ENCODE results near the gene MELK.
"Not testable (repeated sequence)": the region's sequence is repeated elsewhere in the genome, so short reads cannot be mapped to it uniquely, and the experiment has no call there.

The MELK gene

DNA sequence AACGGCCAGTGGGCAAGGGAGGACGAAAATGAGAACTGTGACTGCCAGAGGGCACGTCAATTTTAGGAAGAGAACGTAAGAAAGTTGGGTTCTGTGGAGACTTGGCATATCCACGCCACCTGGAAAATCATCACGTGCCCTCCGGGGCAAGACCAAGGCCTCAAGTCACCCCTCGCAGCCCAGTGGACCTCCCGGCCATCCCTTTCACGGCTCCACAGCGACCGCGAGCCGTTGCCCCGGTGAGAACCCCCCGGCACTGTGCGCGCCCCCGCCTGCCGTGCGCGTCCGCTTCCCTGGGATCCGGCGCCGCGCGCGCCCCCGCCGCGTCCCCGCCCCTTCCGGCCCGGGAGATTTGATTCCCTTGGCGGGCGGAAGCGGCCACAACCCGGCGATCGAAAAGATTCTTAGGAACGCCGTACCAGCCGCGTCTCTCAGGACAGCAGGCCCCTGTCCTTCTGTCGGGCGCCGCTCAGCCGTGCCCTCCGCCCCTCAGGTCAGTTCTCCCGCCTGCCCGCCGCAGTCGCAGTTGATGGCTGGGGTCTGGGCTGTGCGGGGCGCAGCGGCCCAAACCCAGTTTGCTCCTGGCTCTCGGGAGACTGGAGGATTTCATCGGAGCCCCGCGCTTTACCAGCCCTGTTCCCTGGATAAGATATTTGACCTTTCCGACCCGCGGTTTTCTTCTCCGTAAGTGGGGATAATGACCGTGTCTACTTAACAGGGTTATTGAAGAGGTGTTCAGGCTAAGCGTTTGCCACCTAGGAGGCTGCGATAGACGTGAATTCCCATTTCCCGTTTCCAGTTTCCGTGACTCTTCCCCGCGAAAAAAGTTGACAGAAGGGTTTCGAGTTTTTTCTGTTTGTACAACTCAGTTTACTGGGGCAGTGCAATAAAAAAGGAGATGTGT lies at the start of gene MELK:
TSS of gene MELK (plus strand) at position 381 of the 904 bp plus-strand sequence. CDS start 8,787 bp downstream, outside the sequence.
- peak; percentile 35 to 56 for DNase-seq

DNA sequence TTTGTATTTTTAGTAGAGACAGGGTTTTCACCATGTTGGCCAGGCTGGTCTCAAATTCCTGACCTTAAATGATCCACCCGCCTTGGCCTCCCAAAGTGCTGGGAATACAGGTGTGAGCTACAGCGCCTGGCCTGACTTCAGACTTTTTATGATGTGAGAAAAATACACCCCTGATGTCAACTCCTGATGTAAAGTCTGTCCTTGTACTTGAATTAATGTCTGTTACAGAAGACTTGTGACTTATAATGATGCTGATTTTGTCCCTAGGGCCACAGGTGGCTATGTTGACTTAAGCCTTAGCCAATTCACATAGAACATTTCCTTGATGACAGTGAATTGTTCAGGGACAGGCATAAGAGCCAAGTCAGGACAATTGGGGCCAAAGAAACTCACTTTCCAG lies 42.5 kb upstream of the MELK start:
- DNase-seq: no peak

DNA sequence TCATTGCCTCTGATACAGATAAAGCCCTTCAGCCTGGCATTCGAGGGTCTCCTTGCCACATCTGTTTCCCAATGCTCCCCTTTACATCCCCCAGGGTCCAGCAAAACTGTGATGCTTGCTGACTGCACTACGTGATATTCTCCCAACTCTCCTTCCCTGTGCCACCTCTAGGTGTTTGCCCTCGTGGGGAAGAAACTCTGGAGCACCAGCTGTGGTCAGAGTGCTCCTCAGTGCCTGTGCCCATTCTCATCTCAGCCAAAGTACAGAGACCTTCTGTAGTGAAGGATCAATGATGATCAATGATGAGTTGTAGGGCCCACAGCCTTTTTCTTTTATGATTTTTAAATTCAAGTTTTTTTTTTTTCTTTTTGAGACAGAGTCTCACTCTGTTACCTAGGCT lies 40.3 kb upstream of the MELK start:
- DNase-seq: no peak

DNA sequence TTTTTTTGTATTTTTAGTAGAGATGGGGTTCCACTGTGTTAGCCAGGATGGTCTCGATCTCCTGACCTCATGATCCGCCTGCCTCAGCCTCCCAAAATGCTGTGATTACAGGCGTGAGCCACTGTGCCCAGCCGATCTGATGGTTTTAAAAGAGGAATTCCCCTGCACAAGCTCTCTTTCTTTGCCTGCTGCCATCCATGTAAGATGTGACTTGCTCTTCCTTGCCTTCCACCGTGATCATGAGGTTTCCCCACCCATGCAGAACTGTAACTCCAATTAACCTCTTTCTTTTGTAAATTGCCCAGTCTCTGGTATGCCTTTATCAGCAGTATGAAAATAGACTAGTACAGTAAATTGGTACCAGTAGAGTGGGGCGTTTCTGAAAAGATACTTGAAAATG lies 39.0 kb upstream of the MELK start:
- not testable (repeated sequence) for DNase-seq

DNA sequence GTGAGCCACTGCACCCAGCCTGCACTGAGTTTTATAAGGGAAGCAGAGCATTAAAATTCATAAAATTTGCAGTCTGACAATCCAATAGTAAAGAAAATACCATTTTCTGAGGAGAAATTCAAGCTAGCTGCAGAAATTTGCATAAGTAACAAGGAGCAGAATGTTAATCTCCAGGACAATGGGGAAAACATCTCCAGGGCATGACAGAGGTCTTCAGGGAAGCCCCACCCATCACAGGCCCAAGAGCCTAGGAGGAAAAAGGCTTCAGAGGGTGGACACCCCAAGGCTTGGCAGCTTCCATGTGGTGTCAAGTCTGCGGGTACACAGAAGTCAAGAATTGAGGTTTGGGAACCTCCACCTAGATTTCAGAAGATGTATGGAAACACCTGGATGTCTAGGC lies 37.6 kb upstream of the MELK start:
- DNase-seq: no peak

DNA sequence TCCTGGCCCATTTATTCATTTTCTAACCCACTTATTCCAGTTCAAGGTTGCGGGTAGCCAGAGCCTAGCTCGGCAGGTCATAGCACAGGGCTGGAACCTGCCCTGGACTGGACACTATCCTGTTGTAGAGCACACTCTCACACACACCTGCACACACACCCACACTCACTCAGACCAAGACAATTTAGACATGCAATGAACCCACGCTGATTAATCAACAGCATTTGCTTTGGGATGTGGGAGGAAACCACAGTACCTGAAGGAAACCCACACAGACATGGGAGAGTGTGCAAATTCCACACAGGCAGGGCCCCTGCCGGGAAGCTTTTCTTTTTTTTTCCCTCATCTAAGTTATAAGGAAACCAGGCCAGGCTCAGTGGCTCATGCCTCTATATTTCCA lies 34.8 kb upstream of the MELK start:
- no peak for DNase-seq

DNA sequence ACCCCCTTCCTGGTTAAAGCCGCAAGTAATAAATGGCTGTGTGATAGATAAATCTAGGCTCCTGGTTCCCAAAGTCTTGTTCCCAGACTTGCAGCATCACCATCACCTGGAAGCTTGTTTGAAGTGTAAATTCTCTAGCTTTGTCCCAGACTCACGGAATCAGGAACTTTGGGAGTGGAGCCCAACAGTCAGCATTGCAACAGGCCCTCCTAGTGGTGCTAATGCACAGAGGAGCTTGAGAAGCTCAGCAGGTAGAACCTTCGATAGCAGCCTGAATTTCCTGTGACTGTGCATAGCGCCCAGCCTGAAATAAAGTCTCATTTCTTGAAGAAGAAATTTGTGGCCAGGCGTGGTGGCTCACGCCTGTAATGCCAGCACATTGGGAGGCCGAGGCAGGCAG lies 30.3 kb upstream of the MELK start:
- DNase-seq: no peak

DNA sequence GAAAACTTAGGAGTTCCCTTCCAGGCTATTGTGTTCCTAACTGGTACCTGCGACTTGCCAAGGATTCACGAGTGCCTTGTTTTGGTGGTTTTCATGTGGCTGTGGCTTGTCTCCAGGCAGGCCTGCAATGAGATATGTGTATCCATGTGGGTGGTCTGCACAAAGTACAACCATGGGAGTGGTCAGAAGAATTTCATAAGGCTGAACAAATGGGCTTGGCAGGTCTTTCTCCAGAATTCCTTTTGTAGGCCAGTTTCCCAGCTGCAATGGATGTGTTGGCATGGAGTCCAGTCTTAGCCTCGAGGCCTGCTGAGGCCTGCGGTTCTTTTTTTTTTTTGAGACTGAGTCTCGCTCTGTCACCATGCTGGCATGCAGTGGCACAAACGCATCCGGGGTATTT lies 28.8 kb upstream of the MELK start:
- no peak for DNase-seq

DNA sequence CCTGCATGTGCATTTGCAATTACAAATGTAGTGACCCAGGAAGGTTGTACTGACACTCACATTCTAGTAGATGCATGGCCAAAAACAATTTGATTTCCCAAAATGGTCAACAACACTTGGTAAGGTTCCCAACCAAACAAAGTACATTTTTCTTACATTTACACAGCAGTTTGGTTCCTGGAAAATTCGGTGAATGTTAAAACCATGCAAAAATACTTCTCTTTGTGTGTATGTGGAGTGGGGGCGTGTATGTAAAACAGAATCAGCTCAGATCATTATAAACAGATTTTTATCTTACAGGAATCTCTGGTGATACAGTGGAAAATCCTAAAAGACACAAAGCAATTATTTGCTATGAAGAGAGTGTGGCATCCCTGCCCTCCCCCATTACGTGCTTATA lies 25.1 kb upstream of the MELK start:
- no peak for DNase-seq

DNA sequence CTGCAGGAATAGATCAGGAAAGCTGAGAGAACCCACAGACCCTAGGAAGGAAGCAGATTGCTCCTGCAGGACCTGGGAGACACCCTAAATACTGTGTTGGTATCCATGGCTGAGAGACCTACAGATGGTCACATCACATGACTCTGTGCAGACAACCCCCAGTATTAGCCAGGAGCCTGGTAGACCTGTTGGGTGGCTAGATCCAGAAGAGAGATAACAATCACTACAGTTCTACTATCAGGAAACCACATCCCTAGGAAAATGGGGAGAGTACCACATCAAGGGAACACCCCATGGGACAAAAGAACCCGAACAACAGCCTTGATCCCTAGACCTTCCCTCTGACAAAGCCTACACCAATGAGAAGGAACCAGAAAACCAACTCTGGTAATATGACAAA lies 24.2 kb upstream of the MELK start:
- DNase-seq: no peak

DNA sequence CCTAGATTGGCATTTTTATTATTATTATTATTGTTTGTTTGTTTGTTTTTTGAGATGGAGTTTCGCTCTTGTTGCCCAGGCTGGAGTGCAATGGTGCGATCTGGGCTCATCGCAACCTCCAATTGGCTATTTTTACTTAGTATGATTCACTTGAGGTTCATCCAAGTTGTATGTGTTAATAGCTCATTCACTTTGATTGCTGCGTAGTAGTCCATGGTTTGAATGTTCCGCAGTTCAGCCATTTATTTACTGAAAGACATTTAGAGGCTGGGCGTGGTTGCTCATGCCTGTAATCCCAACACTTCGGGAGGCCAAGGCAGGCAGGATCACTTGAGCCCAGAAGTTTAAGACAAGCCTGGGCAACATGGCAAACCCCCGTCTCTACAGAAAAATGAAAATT lies 22.6 kb upstream of the MELK start:
- no peak for DNase-seq

DNA sequence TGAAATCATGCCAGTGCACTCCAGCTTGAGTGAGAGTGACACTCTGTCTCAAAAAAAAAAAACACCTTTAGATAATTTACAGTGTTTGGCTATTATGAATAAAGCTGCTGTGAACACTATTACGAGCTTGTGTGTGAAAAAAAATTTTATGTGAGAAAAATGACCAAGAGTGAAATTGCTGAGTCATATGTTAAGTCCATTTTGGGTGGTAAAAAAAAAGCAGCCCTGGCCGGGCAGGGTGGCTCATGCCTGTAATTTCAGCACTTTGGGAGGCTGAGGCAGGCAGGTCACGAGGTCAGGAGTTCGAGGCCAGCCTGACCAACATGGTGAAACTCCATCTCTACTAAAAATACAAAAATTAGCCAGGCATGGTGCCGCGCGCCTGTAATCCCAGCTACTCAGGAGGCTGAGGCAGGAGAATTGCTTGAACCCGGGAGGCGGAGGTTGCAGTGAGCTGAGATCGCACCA lies 22.0 kb upstream of the MELK start:
- DNase-seq: not testable (repeated sequence)

DNA sequence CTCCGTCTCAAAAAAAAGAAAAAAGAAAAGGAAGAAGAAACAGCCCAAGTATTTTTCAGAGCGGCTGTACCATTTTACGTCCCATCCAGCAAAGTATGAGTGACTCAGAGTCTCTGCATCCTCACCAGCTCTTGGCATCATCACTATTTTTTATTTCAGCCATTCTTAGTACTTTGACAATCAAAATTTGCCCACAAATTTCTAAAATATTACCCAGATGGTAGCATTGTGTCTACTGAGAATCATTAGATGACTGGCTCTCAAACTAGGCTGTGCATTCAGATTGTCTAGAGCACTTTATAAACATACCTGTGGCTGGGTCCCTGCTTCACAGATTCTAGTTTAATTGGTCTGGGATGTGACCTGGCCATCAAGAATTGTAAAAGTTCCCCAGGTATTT lies 21.6 kb upstream of the MELK start:
- no peak for DNase-seq

DNA sequence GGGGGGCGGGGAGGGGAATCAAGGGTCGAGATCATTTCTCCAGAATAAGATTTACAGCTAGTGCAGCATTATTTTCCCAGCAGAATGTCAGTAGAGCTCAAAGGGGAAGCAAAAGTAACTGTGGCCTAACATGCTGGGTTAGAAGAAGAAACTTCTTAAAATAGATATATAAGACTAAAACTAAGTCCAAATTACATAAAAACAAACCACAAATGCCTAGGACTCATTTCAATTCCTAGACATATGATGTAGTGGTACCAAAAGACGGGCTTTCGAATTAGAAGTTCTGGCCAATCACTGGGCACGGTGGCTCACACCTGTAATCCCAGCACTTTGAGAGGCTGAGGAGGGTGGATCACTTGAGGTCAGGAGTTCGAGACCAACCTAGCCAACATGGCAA lies 20.8 kb upstream of the MELK start:
- no peak for DNase-seq

DNA sequence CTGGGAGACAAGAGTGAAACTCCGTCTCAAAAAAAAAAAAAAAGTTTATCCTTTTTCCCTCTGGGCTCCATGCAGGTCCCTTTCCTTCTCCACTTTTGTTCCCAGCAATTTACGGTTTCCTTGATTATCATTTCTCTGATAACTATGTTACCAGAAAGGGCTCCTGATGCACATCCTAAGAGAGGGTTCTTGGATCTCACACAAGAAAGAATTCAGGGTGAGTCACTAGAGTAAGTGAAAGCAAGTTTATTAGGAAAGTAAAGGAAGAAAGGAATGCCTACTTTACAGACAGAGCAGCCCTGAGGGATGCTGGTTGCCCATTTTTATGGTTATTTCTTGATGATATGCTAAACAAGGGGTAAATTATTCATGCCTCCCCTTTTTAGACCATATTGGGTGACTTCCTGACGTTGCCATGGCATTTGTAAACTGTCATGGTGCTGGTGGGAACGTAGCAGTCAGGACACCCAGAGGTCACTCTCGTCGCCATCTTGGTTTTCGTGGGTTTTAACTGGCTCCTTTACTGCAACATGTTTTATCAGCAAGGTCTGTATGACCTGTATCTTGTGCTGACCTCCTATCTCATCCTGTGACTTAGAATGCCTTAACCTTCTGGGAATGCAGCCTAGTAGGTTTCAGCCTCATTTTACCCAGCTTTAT lies 13.5 kb upstream of the MELK start:
- no peak for DNase-seq

DNA sequence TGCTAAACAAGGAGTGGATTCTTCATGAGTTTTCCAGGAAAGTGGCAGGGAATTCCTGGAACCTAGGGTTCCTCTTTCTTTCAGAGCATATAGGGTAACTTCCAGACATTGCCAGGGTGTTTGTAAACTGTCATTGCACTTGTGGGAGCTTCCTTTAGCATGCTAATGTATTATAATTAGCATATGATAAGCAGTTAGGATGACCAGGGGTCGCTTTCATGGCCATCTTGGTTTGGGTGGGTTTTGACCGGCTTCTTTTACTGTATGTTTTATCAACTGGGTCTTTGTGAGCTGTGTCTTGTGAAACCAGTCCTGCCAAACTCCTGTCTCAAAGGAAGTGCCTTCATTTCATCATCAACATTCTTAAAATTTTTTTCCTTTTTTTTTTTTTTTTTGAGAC lies 11.9 kb upstream of the MELK start:
- no peak for DNase-seq

DNA sequence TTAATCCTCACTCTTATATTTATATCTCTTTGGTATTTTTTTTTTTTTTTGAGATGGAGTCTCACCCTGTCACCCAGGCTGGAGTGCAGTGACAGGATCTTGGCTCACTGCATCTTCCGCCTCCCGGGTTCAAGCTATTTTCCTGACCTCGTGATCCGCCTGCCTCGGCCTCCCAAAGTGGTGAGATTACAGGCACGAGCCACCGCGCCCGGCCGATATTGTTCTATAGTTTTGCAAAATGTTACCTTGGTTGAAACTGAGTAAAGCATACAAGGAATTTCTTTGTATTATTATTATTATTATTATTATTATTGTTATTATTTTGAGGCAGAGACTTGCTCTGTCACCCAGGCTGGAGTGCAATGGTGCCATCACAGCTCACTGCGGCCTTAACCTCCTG lies 9.9 kb upstream of the MELK start:
- not testable (repeated sequence) for DNase-seq

DNA sequence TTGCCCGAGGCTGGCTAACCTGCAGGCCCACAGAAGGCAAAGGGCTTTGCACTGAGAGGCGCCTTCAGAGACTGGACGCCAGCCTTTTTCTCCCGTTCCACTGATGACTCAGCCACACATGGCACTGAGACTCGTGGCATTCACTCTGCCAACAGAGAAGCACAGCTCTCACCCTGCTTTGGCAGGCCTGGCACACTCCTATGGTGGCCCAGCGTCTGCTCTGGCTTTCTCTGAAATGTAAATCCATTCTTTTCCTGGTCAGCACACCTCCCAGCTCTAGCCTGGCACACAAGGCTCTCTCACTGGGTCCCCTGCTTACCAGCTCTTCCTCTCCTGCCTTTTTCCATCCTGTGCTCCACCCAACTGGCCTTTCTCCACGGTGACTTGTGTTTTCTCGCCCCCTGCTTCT lies 5.9 kb upstream of the MELK start:
- peak; percentile 56 to 73 for DNase-seq

DNA sequence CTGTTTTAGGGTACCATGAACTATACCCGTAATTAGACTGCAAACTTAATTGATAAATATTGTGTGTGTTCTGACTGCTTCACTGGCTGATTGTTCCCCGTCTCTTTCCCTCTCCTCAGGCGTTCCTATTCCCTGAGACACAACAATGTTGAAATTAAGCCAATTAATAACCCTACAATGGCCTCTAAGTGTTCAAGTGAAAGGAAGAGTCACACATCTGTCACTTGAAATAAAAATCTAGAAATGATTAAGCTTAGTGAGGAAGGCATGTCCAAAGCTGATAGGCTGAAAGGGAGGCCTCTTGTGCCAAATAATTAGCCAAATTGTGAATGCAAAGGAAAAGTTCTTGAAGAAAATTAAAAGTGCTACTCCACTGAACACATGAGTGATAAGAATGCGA lies 4.0 kb upstream of the MELK start:
- not testable (repeated sequence) for DNase-seq

DNA sequence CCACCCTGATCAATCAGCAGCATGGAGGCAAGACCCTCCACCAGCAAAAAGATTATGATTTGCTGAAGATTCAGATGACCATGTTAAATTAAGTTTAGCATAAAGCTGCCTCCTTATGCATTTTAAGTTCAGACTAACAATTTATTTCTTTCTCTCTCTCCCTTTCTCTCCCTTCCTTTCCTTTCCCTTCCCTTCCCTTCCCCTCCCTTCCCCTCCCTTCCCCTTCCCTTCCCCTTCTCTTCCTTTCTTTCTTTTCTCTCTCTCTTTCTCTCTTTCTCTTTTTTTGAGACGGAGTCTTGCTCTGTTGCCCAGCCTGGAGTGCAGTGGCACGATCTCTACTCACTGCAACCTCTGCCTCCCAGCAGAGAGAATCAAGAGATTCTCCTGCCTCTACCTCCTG lies 1.4 kb upstream of the MELK start:
- DNase-seq: no peak

DNA sequence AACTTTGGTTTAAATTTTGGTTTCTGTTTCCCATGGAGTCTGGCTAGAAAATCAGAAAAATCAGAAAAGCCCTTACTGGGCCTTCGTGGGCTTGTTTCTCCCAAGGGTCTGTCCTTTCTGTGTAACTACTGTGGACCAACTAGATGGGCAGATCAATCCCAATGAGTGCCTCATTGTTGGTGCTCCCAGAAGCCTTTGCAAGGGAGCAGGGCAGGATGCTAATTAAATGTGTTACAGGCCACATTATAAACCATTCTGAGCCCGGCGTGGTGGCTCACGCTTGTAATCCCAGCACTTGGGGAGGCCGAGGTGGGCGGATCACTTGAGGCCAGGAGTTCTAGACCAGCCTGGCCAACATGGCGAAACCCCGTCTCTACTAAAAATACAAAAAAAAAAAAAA lies 1.4 kb downstream of the MELK start:
- DNase-seq: not testable (repeated sequence)

DNA sequence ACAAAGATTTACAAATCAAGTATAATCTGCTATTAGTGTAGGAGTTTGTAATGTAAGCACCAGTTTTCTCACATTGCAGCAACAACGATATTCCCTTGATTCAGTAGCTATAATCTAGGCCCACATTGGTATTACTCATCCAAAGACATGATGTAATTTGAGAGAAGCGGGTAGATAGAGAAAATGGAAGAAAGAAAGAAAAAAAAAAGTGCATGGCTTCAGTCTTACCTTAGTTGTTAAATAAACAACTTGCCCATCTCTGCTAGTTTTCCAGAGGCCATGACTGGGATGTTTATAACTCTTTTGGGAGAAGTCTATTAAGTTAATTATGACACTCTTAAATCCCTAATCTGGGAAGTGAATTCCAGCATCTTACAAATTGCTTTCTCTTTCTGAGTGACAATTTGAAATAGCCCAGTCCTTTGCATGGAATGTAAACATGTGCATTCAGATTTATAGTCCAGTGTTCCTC lies 2.8 kb downstream of the MELK start:
- no peak for DNase-seq

DNA sequence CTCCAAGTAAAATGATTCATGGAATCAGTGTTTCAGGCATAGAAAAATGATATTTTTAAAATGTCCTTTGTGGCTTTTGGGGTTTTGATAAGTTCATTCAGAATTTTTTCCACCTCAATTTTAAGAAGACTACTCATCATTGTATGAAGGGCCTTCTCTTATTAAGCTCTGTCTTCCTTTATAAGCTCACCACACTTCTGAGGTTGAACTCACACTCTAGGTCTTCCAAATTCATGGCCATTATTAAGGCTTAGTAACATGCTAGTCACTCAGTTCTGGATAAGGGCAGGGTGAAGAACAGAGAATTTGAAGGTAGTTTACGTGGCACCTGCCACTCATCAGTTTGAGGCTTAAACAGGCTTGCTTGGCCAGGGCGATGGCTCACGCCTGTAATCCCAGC lies 4.2 kb downstream of the MELK start:
- no peak for DNase-seq

All from hippocampal formation (tissue), 2 donors.